Measurements from ENCODE around the gene FAR1. TPM values are rescaled to one million over a fixed set of nuclear protein-coding genes. Genes with fewer than 3 reads are reported as not detected.

The FAR1 gene
- total RNA-seq, 2 donors from 2014 or later, result 25.5 to 55.7 TPM

GRCh38 chr11:13760115-13760514, 91.6 kb downstream of the FAR1 start:
- Histone ChIP-seq H3K4me1 (ENCODE audit: control insufficient read depth in 1 of 2, low read depth in 2 of 2) (no peaks in the 10 kb centered on the region), H3K9me3 (no peaks in the 10 kb centered on the region), H3K4me3 (no peak overlapping the region), H3K27ac (no peak overlapping the region), H3K27me3 (replicated peaks; ENCODE audit: insufficient read depth) (no peaks in the 10 kb centered on the region), H3K36me3 (no peaks in the 10 kb centered on the region)
- DNase-seq (ENCODE audit: low spot score) (no peak), ATAC-seq (ENCODE audit: insufficient number of reproducible peaks, low FRiP score, low read depth) (no peak)
- no peak for TF ChIP-seq CTCF (IDR thresholded peaks at IDR 0.05)

- DNase-seq (ENCODE audit: low spot score), result no peak
- no peaks in the 10 kb centered on the region for H3K9me3 ChIP-seq
- no peak for TF ChIP-seq CTCF (IDR thresholded peaks at IDR 0.05)
- H3K36me3 ChIP-seq, result no peaks in the 10 kb centered on the region
- no peaks in the 10 kb centered on the region for H3K4me1 ChIP-seq (ENCODE audit: control insufficient read depth in 1 of 2, low read depth in 2 of 2)
- H3K27me3 ChIP-seq (replicated peaks; ENCODE audit: insufficient read depth), result no peaks in the 10 kb centered on the region
- no peak overlapping the region for H3K4me3 ChIP-seq
- ATAC-seq (ENCODE audit: insufficient number of reproducible peaks, low FRiP score, low read depth), result no peak
- H3K27ac ChIP-seq, result no peak overlapping the region
Observed at GRCh38 chr11:13761250-13761649, 92.8 kb downstream of the FAR1 start.

- H3K9me3 ChIP-seq, result no peaks in the 10 kb centered on the region
- DNase-seq (ENCODE audit: low spot score) (no peak), ATAC-seq (ENCODE audit: insufficient number of reproducible peaks, low FRiP score, low read depth) (no peak)
- TF ChIP-seq CTCF (IDR thresholded peaks at IDR 0.05), result no peak
- H3K27ac ChIP-seq, result no peak overlapping the region
- no peaks in the 10 kb centered on the region for H3K4me1 ChIP-seq (ENCODE audit: control insufficient read depth in 1 of 2, low read depth in 2 of 2)
- H3K4me3 ChIP-seq, result no peak overlapping the region
- H3K27me3 ChIP-seq (replicated peaks; ENCODE audit: insufficient read depth), result no peaks in the 10 kb centered on the region
- no peaks in the 10 kb centered on the region for H3K36me3 ChIP-seq
Observed at GRCh38 chr11:13761716-13762115, 93.2 kb downstream of the FAR1 start.

GRCh38 chr11:13762718-13763117, 94.2 kb downstream of the FAR1 start:
- DNase-seq (ENCODE audit: low spot score) (no peak), ATAC-seq (ENCODE audit: insufficient number of reproducible peaks, low FRiP score, low read depth) (no peak)
- H3K4me3 ChIP-seq, result no peak overlapping the region
- no peaks in the 10 kb centered on the region for H3K36me3 ChIP-seq
- no peak overlapping the region for H3K27ac ChIP-seq
- H3K27me3 ChIP-seq (replicated peaks; ENCODE audit: insufficient read depth), result no peaks in the 10 kb centered on the region
- TF ChIP-seq CTCF (IDR thresholded peaks at IDR 0.05), result no peak
- no peaks in the 10 kb centered on the region for H3K4me1 ChIP-seq (ENCODE audit: control insufficient read depth in 1 of 2, low read depth in 2 of 2)
- no peaks in the 10 kb centered on the region for H3K9me3 ChIP-seq

- no peaks in the 10 kb centered on the region for H3K27me3 ChIP-seq (replicated peaks; ENCODE audit: insufficient read depth)
- no peaks in the 10 kb centered on the region for H3K4me1 ChIP-seq (ENCODE audit: control insufficient read depth in 1 of 2, low read depth in 2 of 2)
- ATAC-seq (ENCODE audit: insufficient number of reproducible peaks, low FRiP score, low read depth), result no peak
- H3K4me3 ChIP-seq, result no peak overlapping the region
- TF ChIP-seq CTCF (IDR thresholded peaks at IDR 0.05), result no peak
- DNase-seq (ENCODE audit: low spot score), result no peak
- no peaks in the 10 kb centered on the region for H3K36me3 ChIP-seq
- H3K27ac ChIP-seq, result no peak overlapping the region
- no peaks in the 10 kb centered on the region for H3K9me3 ChIP-seq
Observed at GRCh38 chr11:13763341-13763740, 94.9 kb downstream of the FAR1 start.
